Ascending aorta (tissue), 2 donors: ENCODE data around the gene TIGD2. TPM values are rescaled to one million over a fixed set of nuclear protein-coding genes. Genes with fewer than 3 reads are reported as not detected.
"Not testable (repeated sequence)": the region's sequence is repeated elsewhere in the genome, so short reads cannot be mapped to it uniquely, and the experiment has no call there.

Experiments used
- DNase-seq, 2 donors: peaks; one replicate each; pipeline ENCODE4 v3.0.0-alpha.2; 2019; ENCODE audit warnings: low spot score in 2 of 2
- H3K27ac ChIP-seq, 2 donors: fragments of 200-600 bp; sonication (generic); one replicate each; pipeline ENCODE4 v1.5.1; 2016 to 2017; ENCODE audit warnings: mild to moderate bottlenecking in 1 of 2
- H3K27me3 ChIP-seq: fragments of 200-600 bp; sonication (generic); one replicate; pipeline ENCODE4 v1.5.1; 2017
- H3K36me3 ChIP-seq, 2 donors: fragments of 200-600 bp; sonication (generic); one replicate each; pipeline ENCODE4 v1.5.1; 2016
- H3K4me1 ChIP-seq, 2 donors: fragments of 200-600 bp; sonication (generic); one replicate each; pipeline ENCODE4 v1.5.1; 2016 to 2017; ENCODE audit warnings: mild to moderate bottlenecking in 1 of 2
- H3K4me3 ChIP-seq, 2 donors: fragments of 200-600 bp; sonication (generic); one replicate each; pipeline ENCODE4 v1.5.1; 2016 to 2017; ENCODE audit warnings: mild to moderate bottlenecking in 1 of 2
- H3K9me3 ChIP-seq, 2 donors: fragments of 200-600 bp; sonication (generic); one replicate each; pipeline ENCODE4 v1.5.1; 2016
- CTCF ChIP-seq, 3 experiments: fragments of 200-600 bp in 2 of 3; fragments of 450-650 bp in 1 of 3; sonication (generic) in 2 of 3; IDR thresholded peaks; one replicate each; pipeline ENCODE4 v1.5.1; 2016 to 2019; ENCODE audit warnings: antibody characterized with exemption in 3 of 3, mild to moderate bottlenecking in 1 of 3, moderate library complexity in 1 of 3
- intact Hi-C: fragments of 100-400 bp; cut with DNase I; formaldehyde crosslinking; loops from one replicate; pipeline ENCODE4 v1.15.1; 2023
- total RNA-seq: library from RNA; depleted of rRNA; stranded (reverse); fragments of >200 nt; gene quantifications from one replicate; pipeline ENCODE4 v1.1.0, GENCODE V29; 2016

The TIGD2 gene
- total RNA-seq, 1 donor from 2014 or later = 0.21 TPM

DNA sequence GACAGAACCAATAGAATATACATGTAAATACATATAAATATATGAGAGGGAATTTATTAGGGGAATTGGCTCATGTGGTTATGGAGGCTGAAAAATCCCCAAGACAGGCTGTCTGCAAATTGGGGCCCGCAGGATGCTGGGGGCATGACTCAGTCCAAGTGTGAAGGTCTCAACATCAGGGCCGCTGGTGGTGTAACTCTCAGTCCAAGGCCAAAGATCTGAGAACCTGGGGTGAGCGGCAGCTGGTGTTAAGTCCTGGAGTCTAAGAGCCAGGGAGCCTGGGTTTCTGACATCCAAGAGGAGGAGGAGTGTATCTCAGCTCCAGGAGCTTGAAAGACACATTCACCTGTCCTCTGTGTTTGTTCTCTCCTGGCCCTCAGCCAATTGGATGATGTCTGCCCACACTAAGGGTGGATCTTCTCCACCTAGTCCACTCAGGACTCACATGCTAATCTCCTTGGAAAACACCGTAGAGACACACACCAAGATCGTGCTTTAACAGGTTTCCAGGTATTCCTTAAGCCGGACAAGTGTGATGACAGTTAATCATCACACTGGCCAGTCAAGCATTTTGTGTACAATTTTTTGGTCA is 28.9 kb downstream of the TIGD2 start:
- intact Hi-C loops = no loop called here
- H3K27me3 ChIP-seq = no peaks in the 10 kb centered on the region
- no peak for TF ChIP-seq CTCF (IDR thresholded peaks at IDR 0.05)

GRCh38 chr4:89142691-89143669 is 31.6 kb downstream of the TIGD2 start:
- Histone ChIP-seq H3K4me3 (no peak overlapping the region), H3K36me3 (no peaks in the 10 kb centered on the region), H3K9me3 (no peaks in the 10 kb centered on the region), H3K27me3 (no peaks in the 10 kb centered on the region), H3K4me1 (no peaks in the 10 kb centered on the region), H3K27ac (no peak overlapping the region)
- TF ChIP-seq CTCF (IDR thresholded peaks at IDR 0.05) = no peak
- no peak for DNase-seq
- intact Hi-C loops = no loop called here

More for the DNA sequence above, 28.9 kb downstream of the TIGD2 start:
- no peaks in the 10 kb centered on the region for H3K9me3 ChIP-seq
- no peak overlapping the region for H3K4me3 ChIP-seq
- H3K4me1 ChIP-seq = no peaks in the 10 kb centered on the region
- no peaks in the 10 kb centered on the region for H3K36me3 ChIP-seq
- H3K27ac ChIP-seq = no peak overlapping the region
- no peak for DNase-seq

DNA sequence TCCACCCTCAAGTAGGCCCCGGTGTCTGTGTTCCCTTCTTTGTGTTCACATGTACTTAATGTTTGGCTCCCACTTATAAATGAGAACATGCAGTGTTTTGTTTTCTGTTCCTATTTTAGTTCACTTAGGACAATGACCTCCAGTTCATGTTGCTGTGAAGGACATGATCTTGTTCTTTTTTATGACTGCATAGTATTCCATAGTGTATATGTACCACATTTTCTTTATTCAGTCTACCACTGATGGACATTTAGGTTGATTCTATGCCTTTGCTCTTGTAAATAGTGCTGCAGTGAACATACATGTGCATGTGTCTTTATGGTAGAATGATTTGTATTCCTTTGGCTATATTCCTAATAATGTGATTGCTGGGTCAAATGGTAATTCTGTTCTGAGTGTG is 33.3 kb downstream of the TIGD2 start:
- H3K27me3 ChIP-seq, H3K36me3 ChIP-seq, DNase-seq, H3K4me3 ChIP-seq, H3K4me1 ChIP-seq, H3K9me3 ChIP-seq, H3K27ac ChIP-seq, intact Hi-C loops: not testable (repeated sequence)

DNA sequence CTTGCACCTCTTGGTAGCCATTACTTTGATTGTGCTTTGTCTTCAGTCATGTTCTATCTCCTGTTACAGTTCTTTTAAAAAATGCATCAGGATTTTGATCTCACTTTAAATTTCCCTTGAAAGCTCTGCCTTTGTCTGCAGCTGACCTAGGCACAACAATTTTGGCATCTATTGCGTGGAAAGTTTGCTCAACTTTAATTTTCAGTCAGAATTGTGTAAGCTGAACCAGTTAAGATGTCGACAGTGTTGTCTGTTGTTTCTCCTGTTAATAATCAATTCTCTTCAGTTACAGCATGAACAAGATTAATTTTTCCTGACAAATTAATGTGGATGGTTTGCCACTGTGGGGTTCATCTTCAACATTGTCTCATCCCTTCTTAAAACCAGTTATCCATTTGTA is 34.9 kb downstream of the TIGD2 start:
- Histone ChIP-seq H3K36me3 (no peaks in the 10 kb centered on the region), H3K27me3 (no peaks in the 10 kb centered on the region), H3K9me3 (no peaks in the 10 kb centered on the region), H3K4me1 (no peaks in the 10 kb centered on the region), H3K27ac (no peak overlapping the region), H3K4me3 (no peak overlapping the region)
- TF ChIP-seq CTCF (IDR thresholded peaks at IDR 0.05) = no peak
- DNase-seq = no peak
- intact Hi-C loops = no loop called here

GRCh38 chr4:89152972-89153371 is 41.6 kb downstream of the TIGD2 start:
- no peak for TF ChIP-seq CTCF (IDR thresholded peaks at IDR 0.05)
- intact Hi-C loops = no loop called here
- no peak for DNase-seq
- Histone ChIP-seq H3K4me1 (no peaks in the 10 kb centered on the region), H3K36me3 (no peaks in the 10 kb centered on the region), H3K9me3 (no peaks in the 10 kb centered on the region), H3K27ac (no peak overlapping the region), H3K4me3 (no peak overlapping the region), H3K27me3 (no peaks in the 10 kb centered on the region)
